Panc1 (cell line): ENCODE data around the gene DNASE1L3. TPM values are rescaled to one million over a fixed set of nuclear protein-coding genes. Genes with fewer than 3 reads are reported as not detected.

Experiments used
- ATAC-seq: fragments of 200-7000 bp; cut with Tn5 transposase; 2 replicates; pipeline ENCODE4 v1.9.1; 2020; ENCODE audit warnings: mild to moderate bottlenecking, moderate library complexity
- BruUV-seq: library from RNA; stranded (reverse); fragments of 400-500 nt; replicated peaks from 2 replicates; lab custom pipeline; 2021; lab: Mats Ljungman, UMichigan
- CTCF ChIA-PET: fragments of 300-600 bp; sonication (Branson Sonifier 250); formaldehyde crosslinking; loops from one replicate; lab custom pipeline; 2022; ENCODE audit warnings: antibody characterized with exemption; lab: Charles Lee
- POLR2A ChIA-PET: fragments of 300-600 bp; sonication (Branson Sonifier 250); formaldehyde crosslinking; loops from one replicate; lab custom pipeline; 2022; ENCODE audit warnings: antibody characterized with exemption; lab: Charles Lee
- DNase-seq: peaks from one replicate; pipeline ENCODE4 v3.0.0-alpha.2; 2010; ENCODE audit warnings: low read depth, low spot score
- H3K27ac ChIP-seq: 2 replicates; pipeline ENCODE4 v1.5.1; 2011; ENCODE audit warnings: mild to moderate bottlenecking, low read length, inconsistent platforms
- H3K27me3 ChIP-seq: fragments of 200-500 bp; sonication (Bioruptor generic); 2 replicates; pipeline ENCODE4 v1.6.0; 2014; ENCODE audit warnings: low read length, inconsistent platforms; ENCODE audit not compliant: control insufficient read depth, insufficient read depth
- H3K36me3 ChIP-seq: fragments of 200-500 bp; sonication (Bioruptor generic); 2 replicates; pipeline ENCODE4 v1.5.1; 2014; ENCODE audit warnings: inconsistent platforms, mild to moderate bottlenecking, low read length, moderate library complexity; ENCODE audit not compliant: control insufficient read depth, insufficient read depth
- H3K4me1 ChIP-seq: 2 replicates; pipeline ENCODE4 v1.5.1; 2011; ENCODE audit warnings: inconsistent platforms, mild to moderate bottlenecking, low read length, moderate library complexity; ENCODE audit not compliant: control insufficient read depth, insufficient read depth
- H3K4me3 ChIP-seq, 2 experiments: 2 replicates each; pipeline ENCODE4 v1.5.1; 2011 to 2012; ENCODE audit warnings: low read depth in 2 of 2, low read length in 2 of 2, mild to moderate bottlenecking in 2 of 2, inconsistent platforms in 1 of 2, moderate library complexity in 1 of 2
- H3K9me3 ChIP-seq: fragments of 200-500 bp; sonication (Bioruptor generic); 2 replicates; pipeline ENCODE4 v1.5.1; 2014; ENCODE audit warnings: low read depth, mild to moderate bottlenecking, inconsistent platforms, low read length, moderate library complexity; ENCODE audit not compliant: control insufficient read depth, insufficient read depth
- POLR2AphosphoS5 ChIP-seq: IDR thresholded peaks from 2 replicates; pipeline ENCODE4 v1.6.1; 2012; ENCODE audit warnings: mild to moderate bottlenecking, low read depth, low read length, moderate library complexity
- SIN3A ChIP-seq: IDR thresholded peaks from 2 replicates; pipeline ENCODE4 v1.6.1; 2012; ENCODE audit warnings: low read depth, mild to moderate bottlenecking, low read length, moderate library complexity, borderline replicate concordance; ENCODE audit not compliant: insufficient read depth
- TCF7L2 ChIP-seq: IDR thresholded peaks from 2 replicates; pipeline ENCODE4 v1.6.1; 2011; ENCODE audit warnings: mild to moderate bottlenecking, low read depth, low read length, inconsistent platforms
- in situ Hi-C: cut with HindIII; loops from 2 replicates; pipeline ENCODE4 v1.10.0; 2016; ENCODE audit warnings: low sequenced_read_pairs, low pct_unique_long_range_greater_than_20kb
- intact Hi-C: fragments of 100-400 bp; cut with micrococcal nuclease; formaldehyde crosslinking; loops from one replicate; pipeline ENCODE4 v1.10.0; 2022; ENCODE audit not compliant: unreplicated experiment
- total RNA-seq: library from RNA; stranded (reverse); gene quantifications from one replicate; pipeline ENCODE4 v1.2.1, GENCODE V29; 2021; ENCODE audit not compliant: unreplicated experiment
- TF ChIP-seq, protein P1 (sequence below), 2 experiments: IDR thresholded peaks; 2 replicates each; pipeline ENCODE4 v1.6.1; 2011 to 2012; ENCODE audit warnings: low read depth in 2 of 2, control low read depth in 1 of 2, low read length in 1 of 2, mild to moderate bottlenecking in 1 of 2, moderate library complexity in 1 of 2; ENCODE audit not compliant: insufficient read depth in 1 of 2
- TF ChIP-seq, protein P2 (sequence below): fragments of 450-650 bp; IDR thresholded peaks from 2 replicates; pipeline ENCODE4 v1.5.1; 2017; ENCODE audit warnings: mild to moderate bottlenecking

The DNASE1L3 gene
- total RNA-seq, 1 experiment from 2014 or later = not detected

DNA sequence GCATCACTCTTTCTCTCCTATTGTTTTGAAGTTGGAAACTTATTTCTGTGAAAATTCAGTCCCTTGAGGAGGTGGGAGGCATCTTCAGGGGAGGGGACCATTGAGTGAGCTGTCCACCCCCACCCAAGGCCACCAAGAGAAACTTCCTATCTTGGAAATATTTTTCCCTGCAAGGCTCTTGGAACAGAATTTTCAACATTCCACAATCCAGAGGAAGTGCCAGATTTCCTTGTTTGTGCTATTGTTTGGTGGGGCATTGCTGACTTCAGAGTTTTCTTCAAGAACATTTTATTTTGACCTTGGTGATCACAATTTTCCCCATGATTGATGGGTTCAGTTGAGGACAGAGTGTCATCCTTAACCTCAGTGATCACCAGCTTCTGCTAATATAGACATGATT, 12.0 kb downstream of the DNASE1L3 start:
- POLR2A ChIA-PET = no interaction called here
- DNase-seq = no peak
- BruUV-seq = no TSS peak
- Histone ChIP-seq H3K36me3 (no peaks in the 10 kb centered on the region), H3K9me3 (no peaks in the 10 kb centered on the region), H3K4me1 (no peaks in the 10 kb centered on the region), H3K27ac (no peak overlapping the region), H3K4me3 (no peak overlapping the region), H3K27me3 (no peaks in the 10 kb centered on the region)
- ATAC-seq = no peak
- CTCF ChIA-PET = no interaction called here
- intact Hi-C loops = no loop called here
- TF ChIP-seq POLR2AphosphoS5 = no peak
- TF ChIP-seq, protein P1, sequence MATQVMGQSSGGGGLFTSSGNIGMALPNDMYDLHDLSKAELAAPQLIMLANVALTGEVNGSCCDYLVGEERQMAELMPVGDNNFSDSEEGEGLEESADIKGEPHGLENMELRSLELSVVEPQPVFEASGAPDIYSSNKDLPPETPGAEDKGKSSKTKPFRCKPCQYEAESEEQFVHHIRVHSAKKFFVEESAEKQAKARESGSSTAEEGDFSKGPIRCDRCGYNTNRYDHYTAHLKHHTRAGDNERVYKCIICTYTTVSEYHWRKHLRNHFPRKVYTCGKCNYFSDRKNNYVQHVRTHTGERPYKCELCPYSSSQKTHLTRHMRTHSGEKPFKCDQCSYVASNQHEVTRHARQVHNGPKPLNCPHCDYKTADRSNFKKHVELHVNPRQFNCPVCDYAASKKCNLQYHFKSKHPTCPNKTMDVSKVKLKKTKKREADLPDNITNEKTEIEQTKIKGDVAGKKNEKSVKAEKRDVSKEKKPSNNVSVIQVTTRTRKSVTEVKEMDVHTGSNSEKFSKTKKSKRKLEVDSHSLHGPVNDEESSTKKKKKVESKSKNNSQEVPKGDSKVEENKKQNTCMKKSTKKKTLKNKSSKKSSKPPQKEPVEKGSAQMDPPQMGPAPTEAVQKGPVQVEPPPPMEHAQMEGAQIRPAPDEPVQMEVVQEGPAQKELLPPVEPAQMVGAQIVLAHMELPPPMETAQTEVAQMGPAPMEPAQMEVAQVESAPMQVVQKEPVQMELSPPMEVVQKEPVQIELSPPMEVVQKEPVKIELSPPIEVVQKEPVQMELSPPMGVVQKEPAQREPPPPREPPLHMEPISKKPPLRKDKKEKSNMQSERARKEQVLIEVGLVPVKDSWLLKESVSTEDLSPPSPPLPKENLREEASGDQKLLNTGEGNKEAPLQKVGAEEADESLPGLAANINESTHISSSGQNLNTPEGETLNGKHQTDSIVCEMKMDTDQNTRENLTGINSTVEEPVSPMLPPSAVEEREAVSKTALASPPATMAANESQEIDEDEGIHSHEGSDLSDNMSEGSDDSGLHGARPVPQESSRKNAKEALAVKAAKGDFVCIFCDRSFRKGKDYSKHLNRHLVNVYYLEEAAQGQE (IDR thresholded peaks at IDR 0.05; ENCODE audit: insufficient read depth in 1 of 2, low read depth in 2 of 2, low read length in 1 of 2) = no peak
- TF ChIP-seq, protein P2, sequence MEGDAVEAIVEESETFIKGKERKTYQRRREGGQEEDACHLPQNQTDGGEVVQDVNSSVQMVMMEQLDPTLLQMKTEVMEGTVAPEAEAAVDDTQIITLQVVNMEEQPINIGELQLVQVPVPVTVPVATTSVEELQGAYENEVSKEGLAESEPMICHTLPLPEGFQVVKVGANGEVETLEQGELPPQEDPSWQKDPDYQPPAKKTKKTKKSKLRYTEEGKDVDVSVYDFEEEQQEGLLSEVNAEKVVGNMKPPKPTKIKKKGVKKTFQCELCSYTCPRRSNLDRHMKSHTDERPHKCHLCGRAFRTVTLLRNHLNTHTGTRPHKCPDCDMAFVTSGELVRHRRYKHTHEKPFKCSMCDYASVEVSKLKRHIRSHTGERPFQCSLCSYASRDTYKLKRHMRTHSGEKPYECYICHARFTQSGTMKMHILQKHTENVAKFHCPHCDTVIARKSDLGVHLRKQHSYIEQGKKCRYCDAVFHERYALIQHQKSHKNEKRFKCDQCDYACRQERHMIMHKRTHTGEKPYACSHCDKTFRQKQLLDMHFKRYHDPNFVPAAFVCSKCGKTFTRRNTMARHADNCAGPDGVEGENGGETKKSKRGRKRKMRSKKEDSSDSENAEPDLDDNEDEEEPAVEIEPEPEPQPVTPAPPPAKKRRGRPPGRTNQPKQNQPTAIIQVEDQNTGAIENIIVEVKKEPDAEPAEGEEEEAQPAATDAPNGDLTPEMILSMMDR = no peak
- TF ChIP-seq TCF7L2 = no peak
- in situ Hi-C loops = no loop called here

DNA sequence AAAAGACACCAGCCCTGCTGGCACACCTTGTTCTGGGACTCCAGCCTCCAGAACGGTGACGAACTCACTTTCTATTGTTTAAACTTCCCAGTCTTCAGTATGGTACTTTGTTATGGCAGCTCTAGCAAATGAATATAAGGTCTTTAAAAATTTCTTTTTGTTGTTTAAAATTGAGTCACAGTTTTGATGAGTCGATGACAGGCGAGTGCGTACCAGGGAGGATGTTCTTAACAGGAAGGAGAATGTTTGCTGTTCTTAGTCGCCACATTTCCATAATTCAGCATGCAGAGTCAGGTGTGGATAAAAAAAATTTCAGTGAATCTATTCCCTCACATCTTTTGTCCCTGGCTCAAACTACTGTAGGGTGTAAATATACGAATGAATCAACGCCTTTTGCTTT, 12.4 kb downstream of the DNASE1L3 start:
- in situ Hi-C loops = no loop called here
- H3K9me3 ChIP-seq = no peaks in the 10 kb centered on the region
- ATAC-seq (no peak), DNase-seq (no peak)
- POLR2A ChIA-PET = no interaction called here
- TF ChIP-seq SIN3A = no peak
- TF ChIP-seq, protein P2 = no peak
- TF ChIP-seq, protein P1 (IDR thresholded peaks at IDR 0.05; ENCODE audit: insufficient read depth in 1 of 2, low read depth in 2 of 2, low read length in 1 of 2) = no peak
- TF ChIP-seq TCF7L2 = no peak
- TF ChIP-seq POLR2AphosphoS5 = no peak
- no peak overlapping the region for H3K4me3 ChIP-seq
- CTCF ChIA-PET = no interaction called here
- intact Hi-C loops = no loop called here
- H3K4me1 ChIP-seq = no peaks in the 10 kb centered on the region
- no peaks in the 10 kb centered on the region for H3K27me3 ChIP-seq
- H3K36me3 ChIP-seq = no peaks in the 10 kb centered on the region
- no peak overlapping the region for H3K27ac ChIP-seq
- no TSS peak for BruUV-seq
